ENCODE results near the gene CELF1. TPM values are rescaled to one million over a fixed set of nuclear protein-coding genes. Genes with fewer than 3 reads are reported as not detected.

CELF1 gene
- total and polyA plus RNA-seq, 2 of the 4 experiments (the other 2 are of a cell fraction) = 63.3 to 135 TPM

- WGBS, 2 experiments (ENCODE audit: extremely low coverage in 2 of 2, insufficient read length in 1 of 2) = 63% methylated on average over 4 of the region's 8 CpGs; no CpG with 5 or more reads in 1 of the 2 experiments
- no peaks in the 10 kb centered on the region for H3K9me3 ChIP-seq (ENCODE audit: control insufficient read depth, insufficient read depth, low read length)
- no peak overlapping the region for H2BK5ac ChIP-seq (ENCODE audit: low read depth, low read length, poor library complexity, severe bottlenecking)
Observed at GRCh38 chr11:47442514-47442913, 110.4 kb downstream of the CELF1 start.

More at GRCh38 chr11:47442514-47442913, 110.4 kb downstream of the CELF1 start:
- dilution Hi-C loops (cut with HindIII; ENCODE audit: low sequenced_read_pairs, unreplicated experiment) (no loop called here), in situ Hi-C loops (cut with MboI; ENCODE audit: low sequenced_read_pairs) (no loop called here), intact Hi-C loops (cut with micrococcal nuclease) (no loop called here)
- Histone ChIP-seq H3K4me1 (ENCODE audit: control insufficient read depth, insufficient read depth, low read length) (no peaks in the 10 kb centered on the region), H3K4me2 (ENCODE audit: low read depth, low read length) (no peak overlapping the region), H3K79me1 (ENCODE audit: low read depth in 1 of 2, low read length in 2 of 2) (no peaks in the 10 kb centered on the region), H2AFZ (replicated peaks; ENCODE audit: low read length, poor library complexity) (no peak overlapping the region), H4K5ac (ENCODE audit: low read depth, low read length) (no peak overlapping the region), H3K4ac (ENCODE audit: low read depth, low read length) (no peak overlapping the region), H2AK9ac (replicated peaks; ENCODE audit: low read depth, low read length, poor library complexity) (no peak overlapping the region), H3K4me3 (ENCODE audit: insufficient read depth, low read depth, low read length) (no peak overlapping the region), H3K9ac (ENCODE audit: low read depth, low read length) (no peak overlapping the region), H4K91ac (ENCODE audit: insufficient read depth, low read depth, low read length) (no peak overlapping the region), H2BK20ac (ENCODE audit: low read depth, low read length) (no peak overlapping the region), H3K14ac (replicated peaks; ENCODE audit: low read depth, low read length) (no peak overlapping the region), H3K23ac (ENCODE audit: low read depth, low read length) (no peak overlapping the region), H2BK15ac (ENCODE audit: low read depth, low read length) (no peak overlapping the region), H4K20me1 (ENCODE audit: insufficient read depth, low read length) (no peaks in the 10 kb centered on the region), H3K56ac (ENCODE audit: extremely low read depth, insufficient read depth, low read length) (no peak overlapping the region), H3K27ac (ENCODE audit: insufficient read depth, low read length) (no peak overlapping the region), H3K9me1 (ENCODE audit: insufficient read depth, low read length) (no peaks in the 10 kb centered on the region; the same call in 1 of the 2 replicates), H2AK5ac (ENCODE audit: low read depth, low read length) (no peak overlapping the region), H3K27me3 (ENCODE audit: control insufficient read depth, insufficient read depth, low read length) (no peaks in the 10 kb centered on the region), H3K36me3 (ENCODE audit: control insufficient read depth, insufficient read depth, low read length) (no peaks in the 10 kb centered on the region), H3K18ac (ENCODE audit: low read depth, low read length) (no peak overlapping the region), H4K8ac (ENCODE audit: low read depth in 2 of 2, low read length in 2 of 2) (no peak overlapping the region), H2BK120ac (ENCODE audit: low read depth, low read length) (no peak overlapping the region)
- DNase-seq (no peak), ATAC-seq (ENCODE audit: low read depth) (no peak)
- no TSS peak for BruUV-seq (replicated peaks)
- ChIA-PET POLR2A (ENCODE audit: unreplicated experiment) (no interaction called here), CTCF (no interaction called here)
- TF ChIP-seq FOS (IDR thresholded peaks at IDR 0.05; ENCODE audit: low read depth, low read length) (no peak), MXI1 (IDR thresholded peaks at IDR 0.05; ENCODE audit: borderline replicate concordance, low read depth, low read length) (no peak), RAD21 (IDR thresholded peaks at IDR 0.05; ENCODE audit: low read length) (no peak), CHD1 (IDR thresholded peaks at IDR 0.05; ENCODE audit: low read depth, low read length) (no peak), RCOR1 (IDR thresholded peaks at IDR 0.05; ENCODE audit: insufficient replicate concordance, low read length) (no peak), SMC3 (IDR thresholded peaks at IDR 0.05; ENCODE audit: low read depth, low read length) (no peak), CEBPB (IDR thresholded peaks at IDR 0.05; ENCODE audit: low read depth, low read length) (no peak)

Measured in IMR-90 (cell line).